Heart right ventricle (tissue), 16 donors: Measurements from ENCODE around the gene EPS8L3. TPM values are rescaled to one million over a fixed set of nuclear protein-coding genes. Genes with fewer than 3 reads are reported as not detected.

Source experiments
- ATAC-seq, 8 donors: fragments of 200-7000 bp; cut with Tn5 transposase; one replicate each; pipeline ENCODE4 v1.9.1; 2020; ENCODE audit warnings: mild to moderate bottlenecking in 8 of 8, moderate library complexity in 8 of 8, moderate number of reproducible peaks in 1 of 8
- DNase-seq, 2 donors: peaks; one replicate each; pipeline ENCODE4 v3.0.0-alpha.2; 2020
- H3K27ac ChIP-seq, 10 donors: fragments of 200-600 bp; sonication (generic) in 2 of 10; one replicate each; pipeline versions ENCODE4 v1.5.0 to v1.8.0; 2020 to 2022; ENCODE audit warnings: mild to moderate bottlenecking in 3 of 10
- H3K27me3 ChIP-seq, 7 donors: fragments of 200-600 bp; one replicate each; pipeline ENCODE4 v1.8.0; 2021 to 2022; ENCODE audit warnings: mild to moderate bottlenecking in 2 of 7
- H3K36me3 ChIP-seq, 9 donors: fragments of 200-600 bp; sonication (generic) in 1 of 9; one replicate each; pipeline versions ENCODE4 v1.5.0 to v1.8.0; 2020 to 2022; ENCODE audit warnings: mild to moderate bottlenecking in 2 of 9
- H3K4me1 ChIP-seq, 9 donors: fragments of 200-600 bp; sonication (generic) in 1 of 9; one replicate each; pipeline versions ENCODE4 v1.5.0 to v1.8.0; 2020 to 2022; ENCODE audit warnings: mild to moderate bottlenecking in 4 of 9
- H3K4me3 ChIP-seq, 10 donors: fragments of 200-600 bp; sonication (generic) in 2 of 10; one replicate each; pipeline versions ENCODE4 v1.5.0 to v1.8.0; 2020 to 2022; ENCODE audit warnings: mild to moderate bottlenecking in 7 of 10, moderate library complexity in 2 of 10
- H3K9me3 ChIP-seq, 11 donors: fragments of 200-600 bp in 10 of 11; sonication (generic) in 2 of 11; one replicate each; pipeline versions ENCODE4 v1.5.0 to v1.8.0; 2013 to 2022; ENCODE audit warnings: mild to moderate bottlenecking in 2 of 11, control low read depth in 1 of 11, moderate library complexity in 1 of 11
- CTCF ChIP-seq, 9 donors: fragments of 200-600 bp; sonication (generic) in 2 of 9; IDR thresholded peaks; one replicate each; pipeline versions ENCODE4 v1.5.0 to v1.8.0; 2021 to 2022; ENCODE audit warnings: antibody characterized with exemption in 9 of 9, mild to moderate bottlenecking in 5 of 9, moderate library complexity in 1 of 9
- WGBS, 2 donors: extraction: QIAGEN DNeasy Blood & Tissue Kit; methylation state at CpG; one replicate each; pipeline ENCODE4 v1.1.7; 2013; ENCODE audit warnings: inconsistent platforms in 1 of 2; 5-methylcytosine and 5-hydroxymethylcytosine counted together
- intact Hi-C, 10 donors: fragments of 100-400 bp; cut with DNase I; formaldehyde crosslinking; loops; one replicate each; pipeline versions ENCODE4 v1.11.1 to v1.14.2; 2022
- polyA plus RNA-seq, 2 donors: library from polyadenylated mRNA; stranded (reverse); fragments of 200-250 nt; gene quantifications; one replicate each; pipeline ENCODE4 v1.2.3, GENCODE V29; 2013
- total RNA-seq, 10 donors: library from RNA; stranded (reverse); fragmentation: NEBNext Ultra II Directional in 3 of 10; extraction: Animal tissue kit (Norgen Biotek cat#: 25700) in 3 of 10; gene quantifications; one replicate each; pipeline versions ENCODE4 v1.2.1 to v1.2.4, GENCODE V29; 2021 to 2023
- donor health status: Arrhythmogenic right ventricular cardiomyopathy.
- donor health status: ischemic (EF 13 %, LVEDD 7.1; RV severe dilation, severe dysfunction).
- donor health status: healthy with polysubstance abuse.
- donor health status: DM: no; HTN: yes; CAD: no.
- donor health status: DM: no; HTN: no; CAD: no.
- donor health status: ischemic (EF 25% LVEDD 6.9; RV normal size, moderate dysfunction).
- donor health status: ischemic (EF 25% LVEDD 5.7; RV mildly dilated, moderate dysfunction).
- donor health status: healthy.
- donor health status: DM: yes; HTN: yes; CAD: no.
- donor health status: Ischemic cardiomyopathy.
- donor health status: ischemic (EF 35%, LVEDD 5.7; RV mildly dilated, moderate dysfunction).
- donor health status: nonischemic (EF 11% LVEDD 7.7; RV severe dilation, severe dysfunction).
- donor health status: DM: yes; HTN: yes; CAD: no.
- donor health status: PGD.
- donor health status: ischemic (EF 29% LVEDD 5.4; RV normal size, mild dysfunction).
- donor health status: nonischemic (EF 23%, LVEDD 6.1; RV moderate dilation, normal function).

EPS8L3 gene
- total and polyA plus RNA-seq, 12 donors = 0.49 to 0.61 (median 0.56) TPM; not detected in 9

GRCh38 chr1:109761227-109762038 is 2.3 kb downstream of the EPS8L3 start:
- ATAC-seq = peak; percentile 40 to 96 (median 84)
- intact Hi-C loops = loop anchor here in 1 of 10 donors (5.0 kb wide), 1 partner anchor 219 kb away; no protein-coding TSS in a partner anchor
- DNase-seq = peak; percentile 50 to 79
- H3K36me3 ChIP-seq = no peaks in the 10 kb centered on the region
- peak overlapping the region in 1 of 10 donors; percentile 56 for H3K27ac ChIP-seq
- 69 to 73% methylated on average over 14 of the region's 14 CpGs for WGBS, 2 donors
- H3K4me3 ChIP-seq = no peak overlapping the region
- no peak for TF ChIP-seq CTCF (IDR thresholded peaks at IDR 0.05)
- no peaks in the 10 kb centered on the region for H3K9me3 ChIP-seq
- H3K4me1 ChIP-seq = peaks cover 0 to 19% (median 4%) of the 10 kb centered on the region in 9 donors
- H3K27me3 ChIP-seq = no peaks in the 10 kb centered on the region

GRCh38 chr1:109760581-109761226 is 3.0 kb downstream of the EPS8L3 start:
- H3K4me3 ChIP-seq = no peak overlapping the region
- no peaks in the 10 kb centered on the region for H3K36me3 ChIP-seq
- H3K27ac ChIP-seq = peak overlapping the region in 1 of 10 donors; percentile 56
- H3K9me3 ChIP-seq = no peaks in the 10 kb centered on the region
- peaks cover 0 to 19% (median 4%) of the 10 kb centered on the region in 9 donors for H3K4me1 ChIP-seq
- no peaks in the 10 kb centered on the region for H3K27me3 ChIP-seq
- WGBS, 2 donors = 81 to 89% methylated on average over 7 of the region's 7 CpGs
- TF ChIP-seq CTCF (IDR thresholded peaks at IDR 0.05) = no peak
- ATAC-seq (peak in 2 of 8 donors; percentile 15 to 17), DNase-seq (no peak)
- intact Hi-C loops = loop anchor here in 1 of 10 donors (5.0 kb wide), 1 partner anchor 218 kb away; no protein-coding TSS in a partner anchor

- ATAC-seq (no peak), DNase-seq (peak in 1 of 2 donors; percentile 1)
- TF ChIP-seq CTCF (IDR thresholded peaks at IDR 0.05) = no peak
- Histone ChIP-seq H3K36me3 (no peaks in the 10 kb centered on the region), H3K4me3 (no peak overlapping the region), H3K27ac (no peak overlapping the region), H3K4me1 (peaks cover 0 to 24% (median 4%) of the 10 kb centered on the region in 9 donors), H3K27me3 (no peaks in the 10 kb centered on the region), H3K9me3 (no peaks in the 10 kb centered on the region)
- WGBS, 2 donors = 90 to 95% methylated on average over 11 of the region's 11 CpGs
- intact Hi-C loops = loop anchor here in 1 of 10 donors (5.0 kb wide), 1 partner anchor 217 kb away; no protein-coding TSS in a partner anchor
These were observed 4.0 kb downstream of the EPS8L3 start for GRCh38 chr1:109759513-109760334.
